Measurements from ENCODE around the gene NUAK2. TPM values are rescaled to one million over a fixed set of nuclear protein-coding genes. Genes with fewer than 3 reads are reported as not detected.

The NUAK2 gene
- total RNA-seq, 2 donors from 2014 or later: 11.2 to 20.8 TPM

GRCh38 chr1:205256951-205257625 lies 64.5 kb downstream of the NUAK2 start:
- no peaks in the 10 kb centered on the region for H3K9me3 ChIP-seq
- H3K4me3 ChIP-seq: no peak overlapping the region
- H3K4me1 ChIP-seq: no peaks in the 10 kb centered on the region
- intact Hi-C loops (cut with DNase I): loop anchor here (5.0 kb wide), 1 partner anchor 275 kb away; no protein-coding TSS in a partner anchor
- TF ChIP-seq CTCF (IDR thresholded peaks at IDR 0.05) (no peak), POLR2A (IDR thresholded peaks at IDR 0.05) (no peak)
- H3K36me3 ChIP-seq (replicated peaks in 1 of 2; ENCODE audit: insufficient read depth in 1 of 2, low read depth in 2 of 2): no peaks in the 10 kb centered on the region
- H3K27me3 ChIP-seq: no peaks in the 10 kb centered on the region
- H3K27ac ChIP-seq: no peak overlapping the region
- WGBS, 2 donors: 81 to 83% methylated on average over 10 to 19 of the region's 19 CpGs
- ATAC-seq (no peak), DNase-seq (no peak)

GRCh38 chr1:205255941-205256780 lies 65.4 kb downstream of the NUAK2 start:
- ATAC-seq: peak; percentile 99

More at GRCh38 chr1:205255941-205256780, 65.4 kb downstream of the NUAK2 start:
- Histone ChIP-seq H3K9me3 (no peaks in the 10 kb centered on the region), H3K36me3 (replicated peaks in 1 of 2; ENCODE audit: insufficient read depth in 1 of 2, low read depth in 2 of 2) (no peaks in the 10 kb centered on the region), H3K4me1 (no peaks in the 10 kb centered on the region), H3K4me3 (no peak overlapping the region), H3K27ac (no peak overlapping the region), H3K27me3 (no peaks in the 10 kb centered on the region)
- peak; percentile 89 to 99 (median 98) for TF ChIP-seq CTCF (IDR thresholded peaks at IDR 0.05)
- TF ChIP-seq POLR2A (IDR thresholded peaks at IDR 0.05): no peak
- 19 to 29% methylated on average over 8 of the region's 8 CpGs for WGBS, 2 donors
- intact Hi-C loops (cut with DNase I): loop anchor here (5.0 kb wide), 1 partner anchor 274 kb away; no protein-coding TSS in a partner anchor
- DNase-seq: peak; percentile 94 to 97 (median 94)

Small RNA genes within 50 kb of the gene (small RNA-seq; reads per million reads assigned to genes)
- not detected for gene SNRPGP10

Other genes starting within 250 kb of the NUAK2 start
- 1 to 10 TPM; 1.3 to 2.0 TPM for gene TMEM81, start 237.3 kb downstream of the NUAK2 start, total RNA-seq
- 1 to 10 TPM; 5.6 to 9.3 TPM for gene RBBP5, start 199.8 kb downstream of the NUAK2 start, total RNA-seq
- gene DSTYK, start 110.0 kb downstream of the NUAK2 start, total RNA-seq: 1 to 10 TPM; 6.5 to 8.6 TPM
- 1 to 10 TPM; 1.3 to 1.6 TPM for gene TMCC2, start 93.8 kb downstream of the NUAK2 start, total RNA-seq
- 1 to 10 TPM in 1 of 2 donors, under 1 TPM in 1; 0.78 to 8.6 TPM for gene KLHDC8A, start 35.2 kb upstream of the NUAK2 start, total RNA-seq
- gene LEMD1, start 100.3 kb upstream of the NUAK2 start, total RNA-seq: not detected
- gene BLACAT1, start 134.3 kb upstream of the NUAK2 start, total RNA-seq: 1 to 10 TPM in 1 of 2 donors, not detected in 1; 1.0 TPM
- 10 to 100 TPM; 28.0 to 28.7 TPM for gene CDK18, start 182.9 kb upstream of the NUAK2 start, total RNA-seq

Data from body of pancreas (tissue), 4 donors.